Panc1 (cell line): ENCODE data around the gene CITED2. TPM values are rescaled to one million over a fixed set of nuclear protein-coding genes. Genes with fewer than 3 reads are reported as not detected.

ENCODE experiments used
- ATAC-seq: fragments of 200-7000 bp; cut with Tn5 transposase; 2 replicates; pipeline ENCODE4 v1.9.1; 2020; ENCODE audit warnings: mild to moderate bottlenecking, moderate library complexity
- BruUV-seq: library from RNA; stranded (reverse); fragments of 400-500 nt; replicated peaks from 2 replicates; lab custom pipeline; 2021; lab: Mats Ljungman, UMichigan
- CTCF ChIA-PET: fragments of 300-600 bp; sonication (Branson Sonifier 250); formaldehyde crosslinking; loops from one replicate; lab custom pipeline; 2022; ENCODE audit warnings: antibody characterized with exemption; lab: Charles Lee
- POLR2A ChIA-PET: fragments of 300-600 bp; sonication (Branson Sonifier 250); formaldehyde crosslinking; loops from one replicate; lab custom pipeline; 2022; ENCODE audit warnings: antibody characterized with exemption; lab: Charles Lee
- DNase-seq: peaks from one replicate; pipeline ENCODE4 v3.0.0-alpha.2; 2010; ENCODE audit warnings: low read depth, low spot score
- H3K27ac ChIP-seq: 2 replicates; pipeline ENCODE4 v1.5.1; 2011; ENCODE audit warnings: mild to moderate bottlenecking, low read length, inconsistent platforms
- H3K27me3 ChIP-seq: fragments of 200-500 bp; sonication (Bioruptor generic); 2 replicates; pipeline ENCODE4 v1.6.0; 2014; ENCODE audit warnings: low read length, inconsistent platforms; ENCODE audit not compliant: control insufficient read depth, insufficient read depth
- H3K36me3 ChIP-seq: fragments of 200-500 bp; sonication (Bioruptor generic); 2 replicates; pipeline ENCODE4 v1.5.1; 2014; ENCODE audit warnings: inconsistent platforms, mild to moderate bottlenecking, low read length, moderate library complexity; ENCODE audit not compliant: control insufficient read depth, insufficient read depth
- H3K4me1 ChIP-seq: 2 replicates; pipeline ENCODE4 v1.5.1; 2011; ENCODE audit warnings: inconsistent platforms, mild to moderate bottlenecking, low read length, moderate library complexity; ENCODE audit not compliant: control insufficient read depth, insufficient read depth
- H3K4me3 ChIP-seq, 2 experiments: 2 replicates each; pipeline ENCODE4 v1.5.1; 2011 to 2012; ENCODE audit warnings: low read depth in 2 of 2, low read length in 2 of 2, mild to moderate bottlenecking in 2 of 2, inconsistent platforms in 1 of 2, moderate library complexity in 1 of 2
- H3K9me3 ChIP-seq: fragments of 200-500 bp; sonication (Bioruptor generic); 2 replicates; pipeline ENCODE4 v1.5.1; 2014; ENCODE audit warnings: low read depth, mild to moderate bottlenecking, inconsistent platforms, low read length, moderate library complexity; ENCODE audit not compliant: control insufficient read depth, insufficient read depth
- POLR2AphosphoS5 ChIP-seq: IDR thresholded peaks from 2 replicates; pipeline ENCODE4 v1.6.1; 2012; ENCODE audit warnings: mild to moderate bottlenecking, low read depth, low read length, moderate library complexity
- REST ChIP-seq, 2 experiments: IDR thresholded peaks; 2 replicates each; pipeline ENCODE4 v1.6.1; 2011 to 2012; ENCODE audit warnings: low read depth in 2 of 2, control low read depth in 1 of 2, low read length in 1 of 2, mild to moderate bottlenecking in 1 of 2, moderate library complexity in 1 of 2; ENCODE audit not compliant: insufficient read depth in 1 of 2
- SIN3A ChIP-seq: IDR thresholded peaks from 2 replicates; pipeline ENCODE4 v1.6.1; 2012; ENCODE audit warnings: low read depth, mild to moderate bottlenecking, low read length, moderate library complexity, borderline replicate concordance; ENCODE audit not compliant: insufficient read depth
- TCF7L2 ChIP-seq: IDR thresholded peaks from 2 replicates; pipeline ENCODE4 v1.6.1; 2011; ENCODE audit warnings: mild to moderate bottlenecking, low read depth, low read length, inconsistent platforms
- in situ Hi-C: cut with HindIII; loops from 2 replicates; pipeline ENCODE4 v1.10.0; 2016; ENCODE audit warnings: low sequenced_read_pairs, low pct_unique_long_range_greater_than_20kb
- intact Hi-C: fragments of 100-400 bp; cut with micrococcal nuclease; formaldehyde crosslinking; loops from one replicate; pipeline ENCODE4 v1.10.0; 2022; ENCODE audit not compliant: unreplicated experiment
- total RNA-seq: library from RNA; stranded (reverse); gene quantifications from one replicate; pipeline ENCODE4 v1.2.1, GENCODE V29; 2021; ENCODE audit not compliant: unreplicated experiment
- TF ChIP-seq, protein P1 (sequence below): fragments of 450-650 bp; IDR thresholded peaks from 2 replicates; pipeline ENCODE4 v1.5.1; 2017; ENCODE audit warnings: mild to moderate bottlenecking

The CITED2 gene
- total RNA-seq, 1 experiment from 2014 or later: 210 TPM

GRCh38 chr6:139349464-139350020, 24.9 kb downstream of the CITED2 start:
- in situ Hi-C loops: no loop called here
- H3K9me3 ChIP-seq: no peaks in the 10 kb centered on the region
- H3K36me3 ChIP-seq: no peaks in the 10 kb centered on the region
- BruUV-seq: no TSS peak
- ChIA-PET CTCF (no interaction called here), POLR2A (no interaction called here)
- H3K27ac ChIP-seq: no peak overlapping the region
- intact Hi-C loops: loop anchor here (10.0 kb wide), 1 partner anchor 115 kb away; no protein-coding TSS in a partner anchor
- DNase-seq: no peak
- no peak for ATAC-seq
- H3K27me3 ChIP-seq: no peaks in the 10 kb centered on the region
- no peaks in the 10 kb centered on the region for H3K4me1 ChIP-seq
- TF ChIP-seq SIN3A: no peak
- TF ChIP-seq POLR2AphosphoS5: no peak
- TF ChIP-seq, protein P1, sequence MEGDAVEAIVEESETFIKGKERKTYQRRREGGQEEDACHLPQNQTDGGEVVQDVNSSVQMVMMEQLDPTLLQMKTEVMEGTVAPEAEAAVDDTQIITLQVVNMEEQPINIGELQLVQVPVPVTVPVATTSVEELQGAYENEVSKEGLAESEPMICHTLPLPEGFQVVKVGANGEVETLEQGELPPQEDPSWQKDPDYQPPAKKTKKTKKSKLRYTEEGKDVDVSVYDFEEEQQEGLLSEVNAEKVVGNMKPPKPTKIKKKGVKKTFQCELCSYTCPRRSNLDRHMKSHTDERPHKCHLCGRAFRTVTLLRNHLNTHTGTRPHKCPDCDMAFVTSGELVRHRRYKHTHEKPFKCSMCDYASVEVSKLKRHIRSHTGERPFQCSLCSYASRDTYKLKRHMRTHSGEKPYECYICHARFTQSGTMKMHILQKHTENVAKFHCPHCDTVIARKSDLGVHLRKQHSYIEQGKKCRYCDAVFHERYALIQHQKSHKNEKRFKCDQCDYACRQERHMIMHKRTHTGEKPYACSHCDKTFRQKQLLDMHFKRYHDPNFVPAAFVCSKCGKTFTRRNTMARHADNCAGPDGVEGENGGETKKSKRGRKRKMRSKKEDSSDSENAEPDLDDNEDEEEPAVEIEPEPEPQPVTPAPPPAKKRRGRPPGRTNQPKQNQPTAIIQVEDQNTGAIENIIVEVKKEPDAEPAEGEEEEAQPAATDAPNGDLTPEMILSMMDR: no peak
- TF ChIP-seq TCF7L2: no peak
- TF ChIP-seq REST (IDR thresholded peaks at IDR 0.05; ENCODE audit: insufficient read depth in 1 of 2, low read depth in 2 of 2, low read length in 1 of 2): no peak
- no peak overlapping the region for H3K4me3 ChIP-seq

- Histone ChIP-seq H3K27me3 (no peaks in the 10 kb centered on the region), H3K27ac (no peak overlapping the region), H3K9me3 (no peaks in the 10 kb centered on the region), H3K36me3 (no peaks in the 10 kb centered on the region), H3K4me3 (no peak overlapping the region), H3K4me1 (no peaks in the 10 kb centered on the region)
- in situ Hi-C loops (no loop called here), intact Hi-C loops (loop anchor here (10.0 kb wide), 1 partner anchor 112 kb away; no protein-coding TSS in a partner anchor)
- TF ChIP-seq, protein P1: no peak
- no peak for TF ChIP-seq REST (IDR thresholded peaks at IDR 0.05; ENCODE audit: insufficient read depth in 1 of 2, low read depth in 2 of 2, low read length in 1 of 2)
- TF ChIP-seq SIN3A: no peak
- no peak for TF ChIP-seq TCF7L2
- no peak for TF ChIP-seq POLR2AphosphoS5
- no peak for DNase-seq
- BruUV-seq: no TSS peak
- no peak for ATAC-seq
- CTCF ChIA-PET: no interaction called here
- POLR2A ChIA-PET: no interaction called here
Observed at GRCh38 chr6:139346392-139346791, 28.1 kb downstream of the CITED2 start.
